Mucosa of stomach (tissue), 1 donor: ENCODE data around the gene PIK3R3.

Source experiments
- H3K27me3 ChIP-seq: one replicate; pipeline ENCODE4 v1.7.0; 2013; ENCODE audit warnings: mild to moderate bottlenecking, low read length; ENCODE audit not compliant: control insufficient read depth, insufficient read depth
- H3K36me3 ChIP-seq: one replicate; pipeline ENCODE4 v1.7.0; 2013; ENCODE audit warnings: low read length; ENCODE audit not compliant: control insufficient read depth, insufficient read depth
- H3K4me1 ChIP-seq: one replicate; pipeline ENCODE4 v1.7.0; 2013; ENCODE audit warnings: mild to moderate bottlenecking, low read length; ENCODE audit not compliant: control insufficient read depth, insufficient read depth
- H3K4me3 ChIP-seq: one replicate; pipeline ENCODE4 v1.7.0; 2013; ENCODE audit warnings: low read length
- H3K9ac ChIP-seq: one replicate; pipeline ENCODE4 v1.7.0; 2013; ENCODE audit warnings: mild to moderate bottlenecking, low read length, moderate library complexity
- H3K9me3 ChIP-seq: one replicate; pipeline ENCODE4 v1.7.0; 2013; ENCODE audit warnings: mild to moderate bottlenecking, low read length, moderate library complexity; ENCODE audit not compliant: control insufficient read depth
- donor health status: Pancreatic carcinoma.

PIK3R3 gene

DNA sequence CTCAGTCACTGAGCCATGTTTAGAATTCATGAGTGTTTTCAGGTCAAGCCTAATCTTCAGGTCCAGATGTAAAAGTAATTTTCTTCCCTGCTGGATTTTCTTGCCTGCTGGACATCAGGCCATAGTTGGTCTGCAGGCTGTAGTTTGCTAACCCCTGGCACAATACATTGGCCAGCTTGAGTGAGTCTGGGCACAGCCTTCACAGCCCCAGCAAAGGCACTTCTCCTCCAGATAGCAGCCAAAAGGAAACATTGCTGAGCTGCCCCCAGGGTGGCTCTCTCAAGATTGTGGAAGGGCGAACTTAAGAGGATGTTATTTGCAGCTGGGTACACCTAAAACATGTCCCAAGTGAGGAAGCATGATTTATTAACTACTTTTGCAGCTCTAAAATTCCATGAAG, 126.8 kb downstream of the PIK3R3 start:
- H3K36me3 ChIP-seq = no peaks in the 10 kb centered on the region
- H3K27me3 ChIP-seq = no peaks in the 10 kb centered on the region
- no peaks in the 10 kb centered on the region for H3K9me3 ChIP-seq
- no peak overlapping the region for H3K9ac ChIP-seq
- H3K4me1 ChIP-seq = peaks cover 8% of the 10 kb centered on the region
- H3K4me3 ChIP-seq = no peak overlapping the region

DNA sequence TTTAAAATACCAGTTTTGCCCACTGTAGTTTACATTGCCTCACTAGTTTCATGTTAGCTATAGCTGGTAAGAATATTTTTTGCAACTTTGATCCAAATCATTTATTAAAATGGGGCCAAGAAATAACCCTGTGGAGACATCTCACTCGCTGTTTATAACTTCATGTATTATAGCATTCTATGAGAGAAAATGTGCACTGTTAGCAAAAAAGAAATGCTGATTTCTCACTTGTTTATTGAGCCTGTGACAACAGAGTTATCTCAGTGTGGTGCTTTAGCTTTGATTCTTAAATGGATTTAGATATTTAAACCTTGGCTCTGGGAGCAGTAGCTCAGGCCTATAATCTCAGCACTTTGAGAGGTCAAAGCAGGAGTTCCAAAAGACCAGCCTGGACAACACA, 127.9 kb downstream of the PIK3R3 start:
- no peaks in the 10 kb centered on the region for H3K4me1 ChIP-seq
- H3K9ac ChIP-seq = no peak overlapping the region
- H3K36me3 ChIP-seq = no peaks in the 10 kb centered on the region
- H3K9me3 ChIP-seq = no peaks in the 10 kb centered on the region
- H3K4me3 ChIP-seq = no peak overlapping the region
- no peaks in the 10 kb centered on the region for H3K27me3 ChIP-seq

DNA sequence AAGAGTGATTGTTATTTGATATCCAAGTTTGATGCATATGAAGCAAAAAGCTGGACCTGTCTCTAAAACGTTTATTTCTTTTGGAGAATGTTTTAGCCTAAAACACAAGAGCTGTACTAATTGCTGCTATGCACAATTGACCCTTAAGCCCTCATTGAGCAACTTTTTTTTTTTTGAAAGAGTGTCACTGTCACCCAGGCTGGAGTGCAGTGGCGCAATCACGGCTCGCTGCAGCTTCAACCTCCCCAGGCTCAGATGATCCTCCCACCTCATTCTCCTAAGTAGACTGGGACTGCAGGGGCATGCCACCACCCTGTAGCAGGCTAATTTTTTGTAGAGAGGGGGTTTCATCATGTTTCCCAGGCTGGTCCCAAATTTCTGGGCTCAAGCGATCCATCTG, 129.1 kb downstream of the PIK3R3 start:
- Histone ChIP-seq H3K36me3 (no peaks in the 10 kb centered on the region), H3K9me3 (no peaks in the 10 kb centered on the region)

DNA sequence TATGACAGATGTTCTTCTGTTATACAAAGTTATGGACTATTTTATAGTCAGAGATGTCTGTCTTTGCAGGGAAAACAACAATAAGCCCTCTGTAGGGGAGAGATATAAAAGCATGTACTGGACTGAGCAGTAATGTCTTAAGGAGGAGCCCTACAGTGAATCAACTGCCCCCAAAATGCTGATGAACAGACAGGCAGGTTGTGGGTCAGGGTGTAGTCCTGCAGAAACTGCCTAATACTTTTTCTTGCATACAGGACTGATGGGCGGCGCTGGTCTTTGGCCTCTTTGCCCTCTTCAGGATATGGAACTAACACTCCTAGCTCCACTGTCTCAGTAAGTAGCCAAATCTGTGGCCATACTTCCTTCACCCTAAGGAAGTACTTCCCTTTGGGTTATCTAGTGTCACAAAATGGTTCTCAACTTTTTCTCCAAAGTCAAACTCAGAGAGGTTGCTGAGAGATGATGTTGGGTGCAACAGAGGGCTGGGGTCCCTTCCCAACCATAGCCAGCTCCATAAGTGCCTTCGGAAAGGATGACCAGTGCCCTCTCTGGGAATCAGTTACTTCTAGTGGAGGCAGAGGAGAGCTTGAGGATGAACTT, 129.8 kb downstream of the PIK3R3 start:
- no peaks in the 10 kb centered on the region for H3K9me3 ChIP-seq
- H3K4me3 ChIP-seq = no peak overlapping the region
- no peaks in the 10 kb centered on the region for H3K4me1 ChIP-seq
- H3K9ac ChIP-seq = no peak overlapping the region
- no peaks in the 10 kb centered on the region for H3K27me3 ChIP-seq
- no peaks in the 10 kb centered on the region for H3K36me3 ChIP-seq

More for the DNA sequence above, 129.1 kb downstream of the PIK3R3 start:
- no peaks in the 10 kb centered on the region for H3K27me3 ChIP-seq
- no peak overlapping the region for H3K9ac ChIP-seq
- no peak overlapping the region for H3K4me3 ChIP-seq
- H3K4me1 ChIP-seq = no peaks in the 10 kb centered on the region

DNA sequence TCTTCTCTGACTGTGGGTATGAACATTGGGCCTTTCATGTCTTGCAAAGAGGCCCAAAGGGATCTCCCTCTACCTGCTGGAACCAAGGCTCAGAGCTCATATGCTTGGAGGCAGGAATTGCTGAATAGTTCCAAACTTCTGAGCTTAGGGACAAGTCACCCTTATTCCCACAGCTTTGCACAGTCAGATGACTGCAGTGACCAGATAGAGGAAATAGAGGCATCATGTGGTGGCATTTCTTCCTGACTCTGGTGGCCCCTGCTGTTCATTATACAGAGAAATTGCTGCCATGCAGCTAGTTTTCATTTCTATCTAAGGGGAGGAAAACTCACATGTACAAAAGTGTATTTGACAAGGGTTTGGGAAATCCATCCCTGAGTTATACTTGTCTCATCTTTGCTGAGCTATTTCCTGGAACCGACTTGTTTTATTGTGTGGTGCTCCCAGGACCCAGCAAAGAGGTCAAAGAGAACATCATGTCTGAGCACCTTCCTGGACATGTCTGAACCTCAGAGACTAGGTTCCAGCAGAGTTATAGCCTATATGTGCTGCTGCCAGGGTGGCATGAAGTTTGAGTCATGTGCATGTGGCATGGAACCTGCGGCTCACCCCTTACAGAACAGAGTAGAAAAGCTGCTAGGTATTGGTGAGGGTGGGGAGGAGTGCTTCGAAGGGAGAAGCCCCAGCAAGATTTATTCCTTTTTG, 131.2 kb downstream of the PIK3R3 start:
- H3K4me3 ChIP-seq = no peak overlapping the region
- no peaks in the 10 kb centered on the region for H3K9me3 ChIP-seq
- H3K36me3 ChIP-seq = no peaks in the 10 kb centered on the region
- no peak overlapping the region for H3K9ac ChIP-seq
- no peaks in the 10 kb centered on the region for H3K27me3 ChIP-seq
- no peaks in the 10 kb centered on the region for H3K4me1 ChIP-seq

DNA sequence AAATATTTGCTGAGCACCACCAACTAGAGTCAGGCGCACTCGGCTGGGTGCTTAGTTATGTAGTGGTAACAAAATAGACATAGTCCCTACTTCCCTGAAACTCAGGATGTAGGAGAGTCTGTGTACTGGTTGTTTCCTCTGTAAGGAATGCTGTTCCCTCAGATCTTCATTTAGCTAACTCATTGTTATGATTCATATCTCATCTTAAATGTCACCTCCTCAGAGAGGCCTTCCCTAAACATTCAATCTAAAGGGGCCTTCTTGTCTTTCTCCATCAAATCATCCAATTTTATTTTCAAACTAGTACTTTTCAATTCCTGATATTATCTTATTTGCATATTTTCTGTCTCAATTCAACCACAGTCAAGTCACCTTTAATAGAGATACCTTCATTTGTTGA, 132.9 kb downstream of the PIK3R3 start:
- Histone ChIP-seq H3K4me1 (no peaks in the 10 kb centered on the region), H3K9me3 (no peaks in the 10 kb centered on the region), H3K4me3 (no peak overlapping the region), H3K36me3 (no peaks in the 10 kb centered on the region), H3K9ac (no peak overlapping the region), H3K27me3 (no peaks in the 10 kb centered on the region)

DNA sequence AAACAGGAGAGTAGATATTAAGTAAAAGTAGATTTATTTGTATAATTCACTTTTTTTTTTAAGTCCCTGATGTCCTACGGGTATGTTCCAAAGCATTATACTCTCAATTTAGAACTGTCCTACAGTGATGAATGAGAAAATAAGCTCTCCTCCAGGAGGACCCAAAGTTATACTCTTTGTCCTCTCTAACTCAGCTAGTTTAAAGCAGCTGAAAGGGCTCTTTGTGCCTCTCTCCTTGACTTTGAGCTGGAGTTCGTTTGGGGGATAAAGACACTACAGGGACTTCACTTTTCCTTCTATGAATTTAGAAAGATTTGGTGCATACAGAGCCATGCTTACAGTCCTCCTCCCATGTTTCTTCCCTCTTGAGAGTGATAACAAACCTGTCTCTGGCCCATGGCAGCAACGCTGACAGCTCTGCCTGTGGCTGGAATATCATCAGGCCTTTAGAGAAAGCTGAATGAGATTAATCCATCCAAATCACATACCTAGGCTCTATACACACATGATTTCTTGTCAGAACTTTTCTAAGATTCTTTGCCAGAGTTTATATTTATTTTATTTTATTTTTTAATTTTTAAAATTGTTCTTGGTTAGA, 134.3 kb downstream of the PIK3R3 start:
- Histone ChIP-seq H3K9ac (no peak overlapping the region), H3K9me3 (no peaks in the 10 kb centered on the region), H3K27me3 (no peaks in the 10 kb centered on the region), H3K4me3 (no peak overlapping the region), H3K36me3 (no peaks in the 10 kb centered on the region), H3K4me1 (no peaks in the 10 kb centered on the region)

DNA sequence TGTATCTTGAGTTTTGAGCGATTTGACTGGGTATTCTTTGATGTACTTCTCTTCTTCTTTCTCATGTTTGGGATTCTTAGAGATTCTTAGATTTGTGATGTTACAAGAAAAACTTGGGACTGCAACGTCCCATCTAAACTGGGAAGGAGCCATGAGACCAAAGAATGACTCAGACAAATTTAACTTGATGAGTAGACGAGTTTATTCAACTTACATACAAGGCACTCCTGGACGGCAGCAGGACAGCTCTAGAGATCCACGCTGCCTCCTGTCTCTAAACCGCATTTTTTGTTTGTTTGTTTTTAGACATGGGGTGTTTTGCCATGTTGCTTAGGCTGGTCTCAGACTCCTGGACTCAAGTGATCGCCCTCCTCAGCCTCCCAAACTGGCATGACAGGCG, 137.1 kb downstream of the PIK3R3 start:
- H3K27me3 ChIP-seq = no peaks in the 10 kb centered on the region
- no peaks in the 10 kb centered on the region for H3K4me1 ChIP-seq
- no peak overlapping the region for H3K4me3 ChIP-seq
- H3K9ac ChIP-seq = no peak overlapping the region
- no peaks in the 10 kb centered on the region for H3K36me3 ChIP-seq
- no peaks in the 10 kb centered on the region for H3K9me3 ChIP-seq

DNA sequence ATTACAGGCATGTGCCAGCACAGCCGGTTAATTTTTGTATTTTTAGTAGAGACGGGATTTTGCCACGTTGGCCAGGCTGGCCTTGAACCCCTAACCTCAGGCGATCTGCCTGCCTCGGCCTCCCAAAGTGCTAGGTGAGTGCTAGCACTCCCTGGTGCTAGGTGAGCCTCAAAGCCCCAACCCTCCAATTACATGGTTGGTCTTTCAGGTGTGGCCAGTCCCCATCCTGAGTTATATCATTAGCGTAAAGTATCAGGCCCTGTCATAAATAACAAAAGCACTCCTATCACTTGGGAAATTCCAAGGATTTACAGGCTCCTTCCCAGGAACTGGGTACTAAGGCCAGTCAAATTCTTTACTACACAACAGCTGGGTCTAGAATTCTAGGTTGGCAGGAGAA, 138.0 kb downstream of the PIK3R3 start:
- Histone ChIP-seq H3K4me1 (no peaks in the 10 kb centered on the region), H3K27me3 (no peaks in the 10 kb centered on the region), H3K9ac (no peak overlapping the region), H3K9me3 (no peaks in the 10 kb centered on the region), H3K4me3 (no peak overlapping the region), H3K36me3 (no peaks in the 10 kb centered on the region)
